Hepatocyte (in vitro differentiated cells): Measurements from ENCODE around the gene SLC5A6. TPM values are rescaled to one million over a fixed set of nuclear protein-coding genes. Genes with fewer than 3 reads are reported as not detected.

Source experiments
- DNase-seq: peaks from one replicate; pipeline ENCODE4 v3.0.0-alpha.2; 2016; ENCODE audit warnings: low spot score
- H2AFZ ChIP-seq: fragments of 200-600 bp; sonication (generic); 2 replicates; pipeline ENCODE4 v1.6.0; 2016; ENCODE audit warnings: antibody characterized with exemption, mild to moderate bottlenecking
- H3K27ac ChIP-seq: fragments of 200-600 bp; sonication (generic); 2 replicates; pipeline ENCODE4 v1.5.1; 2016; ENCODE audit warnings: mild to moderate bottlenecking
- H3K27me3 ChIP-seq: fragments of 200-600 bp; sonication (generic); 2 replicates; pipeline ENCODE4 v1.6.1; 2016
- H3K36me3 ChIP-seq: fragments of 200-600 bp; sonication (generic); replicated peaks from 2 replicates; pipeline ENCODE4 v1.5.1; 2016; ENCODE audit warnings: low read depth; ENCODE audit not compliant: insufficient read depth
- H3K4me1 ChIP-seq: fragments of 200-600 bp; sonication (generic); 2 replicates; pipeline ENCODE4 v1.5.1; 2016; ENCODE audit warnings: mild to moderate bottlenecking, moderate library complexity; ENCODE audit not compliant: insufficient read depth
- H3K4me2 ChIP-seq: fragments of 200-600 bp; sonication (generic); 2 replicates; pipeline ENCODE4 v1.6.0; 2016
- H3K4me3 ChIP-seq: fragments of 200-600 bp; sonication (generic); 2 replicates; pipeline ENCODE4 v1.5.1; 2016; ENCODE audit warnings: mild to moderate bottlenecking
- H3K79me2 ChIP-seq: fragments of 200-600 bp; sonication (generic); 2 replicates; pipeline ENCODE4 v1.6.0; 2017; ENCODE audit warnings: mild to moderate bottlenecking
- H3K9me2 ChIP-seq: fragments of 200-600 bp; sonication (generic); replicated peaks from 2 replicates; pipeline ENCODE4 v1.6.0; 2017; ENCODE audit warnings: mild to moderate bottlenecking; ENCODE audit not compliant: insufficient read depth
- H3K9me3 ChIP-seq: fragments of 200-600 bp; sonication (generic); 2 replicates; pipeline ENCODE4 v1.5.1; 2016; ENCODE audit warnings: low read depth, mild to moderate bottlenecking
- H4K20me1 ChIP-seq: fragments of 200-600 bp; sonication (generic); 2 replicates; pipeline ENCODE4 v1.6.0; 2016; ENCODE audit warnings: mild to moderate bottlenecking; ENCODE audit not compliant: insufficient read depth, poor library complexity, severe bottlenecking
- EZH2 ChIP-seq: fragments of 200-600 bp; sonication (generic); IDR thresholded peaks from 2 replicates; pipeline ENCODE4 v1.6.1; 2016; ENCODE audit warnings: antibody characterized with exemption, mild to moderate bottlenecking, borderline replicate concordance
- EZH2phosphoT487 ChIP-seq: fragments of 200-600 bp; sonication (generic); IDR thresholded peaks from one replicate; pipeline ENCODE4 v1.6.1; 2018; ENCODE audit warnings: antibody characterized with exemption, mild to moderate bottlenecking, low read depth, moderate library complexity; ENCODE audit not compliant: unreplicated experiment, severe bottlenecking
- WGBS: methylation state at CpG from one replicate; pipeline ENCODE4 v1.1.6; 2016; ENCODE audit warnings: low lambda C conversion rate; ENCODE audit errors: missing lambda C conversion rate; 5-methylcytosine and 5-hydroxymethylcytosine counted together
- polyA plus RNA-seq: library from polyadenylated mRNA; unstranded; fragments of >200 nt; fragmentation: Nextera tagmentation; extraction: Ambion mirVana; gene quantifications from 2 replicates; pipeline ENCODE4 v1.2.1, GENCODE V29; 2016
- total RNA-seq: library from RNA; depleted of rRNA; stranded (reverse); fragments of >200 nt; gene quantifications from 2 replicates; pipeline ENCODE4 v1.2.3, GENCODE V29; 2014
- TF ChIP-seq, protein P1 (sequence below): fragments of 200-600 bp; sonication (generic); IDR thresholded peaks from 2 replicates; pipeline ENCODE4 v1.5.1; 2016; ENCODE audit warnings: antibody characterized with exemption, mild to moderate bottlenecking; ENCODE audit not compliant: poor library complexity

SLC5A6 gene
- total and polyA plus RNA-seq, 2 experiments from 2014 or later: 58.9 to 72.3 TPM

DNA sequence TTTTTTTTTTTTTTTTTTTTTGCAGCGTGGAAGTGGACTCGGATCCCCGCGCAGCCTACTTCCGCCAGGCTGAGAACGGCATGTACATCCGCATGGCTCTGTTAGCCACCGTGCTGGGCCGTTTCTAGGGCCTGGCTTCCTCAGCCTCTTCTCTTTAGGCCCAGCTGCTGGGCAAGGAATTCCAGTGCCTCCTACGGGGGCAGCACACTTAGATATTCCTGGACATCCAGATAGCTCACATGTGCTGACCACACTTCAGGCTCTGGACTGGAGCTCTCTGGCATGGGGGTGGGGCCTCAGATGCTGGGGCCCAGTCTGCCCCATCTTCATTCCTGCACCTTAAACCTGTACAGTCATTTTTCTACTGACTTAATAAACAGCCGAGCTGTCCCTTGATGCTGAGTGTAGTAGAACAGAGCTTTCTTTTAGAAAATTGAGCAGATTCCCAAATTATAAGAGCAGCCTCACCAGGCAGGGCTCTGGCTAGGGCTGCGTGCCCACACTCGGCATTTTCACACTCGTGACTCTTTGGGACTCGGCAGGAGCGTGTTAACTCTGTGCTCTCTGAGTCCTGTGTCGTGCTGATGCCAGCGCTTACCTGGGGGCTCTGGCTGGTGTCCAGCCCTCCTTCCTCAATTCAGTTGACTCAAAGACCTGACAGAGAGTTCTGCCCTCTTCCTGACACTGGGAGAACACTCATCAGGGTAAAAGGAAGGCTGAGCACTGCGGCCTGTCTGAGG is 31.5 kb upstream of the SLC5A6 start:
- no peaks in the 10 kb centered on the region for H3K9me2 ChIP-seq
- no peak overlapping the region for H3K4me2 ChIP-seq
- DNase-seq: no peak
- no peaks in the 10 kb centered on the region for H4K20me1 ChIP-seq
- TF ChIP-seq EZH2phosphoT487: no peak
- TF ChIP-seq EZH2: no peak
- TF ChIP-seq, protein P1, sequence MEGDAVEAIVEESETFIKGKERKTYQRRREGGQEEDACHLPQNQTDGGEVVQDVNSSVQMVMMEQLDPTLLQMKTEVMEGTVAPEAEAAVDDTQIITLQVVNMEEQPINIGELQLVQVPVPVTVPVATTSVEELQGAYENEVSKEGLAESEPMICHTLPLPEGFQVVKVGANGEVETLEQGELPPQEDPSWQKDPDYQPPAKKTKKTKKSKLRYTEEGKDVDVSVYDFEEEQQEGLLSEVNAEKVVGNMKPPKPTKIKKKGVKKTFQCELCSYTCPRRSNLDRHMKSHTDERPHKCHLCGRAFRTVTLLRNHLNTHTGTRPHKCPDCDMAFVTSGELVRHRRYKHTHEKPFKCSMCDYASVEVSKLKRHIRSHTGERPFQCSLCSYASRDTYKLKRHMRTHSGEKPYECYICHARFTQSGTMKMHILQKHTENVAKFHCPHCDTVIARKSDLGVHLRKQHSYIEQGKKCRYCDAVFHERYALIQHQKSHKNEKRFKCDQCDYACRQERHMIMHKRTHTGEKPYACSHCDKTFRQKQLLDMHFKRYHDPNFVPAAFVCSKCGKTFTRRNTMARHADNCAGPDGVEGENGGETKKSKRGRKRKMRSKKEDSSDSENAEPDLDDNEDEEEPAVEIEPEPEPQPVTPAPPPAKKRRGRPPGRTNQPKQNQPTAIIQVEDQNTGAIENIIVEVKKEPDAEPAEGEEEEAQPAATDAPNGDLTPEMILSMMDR: no peak
- H2AFZ ChIP-seq: no peak overlapping the region
- H3K27ac ChIP-seq: no peak overlapping the region
- H3K4me1 ChIP-seq: no peaks in the 10 kb centered on the region
- no peaks in the 10 kb centered on the region for H3K36me3 ChIP-seq
- no peak overlapping the region for H3K4me3 ChIP-seq
- H3K27me3 ChIP-seq: no peaks in the 10 kb centered on the region
- H3K79me2 ChIP-seq: no peaks in the 10 kb centered on the region
- 94% methylated on average over 19 of the region's 19 CpGs for WGBS
- H3K9me3 ChIP-seq: no peaks in the 10 kb centered on the region

DNA sequence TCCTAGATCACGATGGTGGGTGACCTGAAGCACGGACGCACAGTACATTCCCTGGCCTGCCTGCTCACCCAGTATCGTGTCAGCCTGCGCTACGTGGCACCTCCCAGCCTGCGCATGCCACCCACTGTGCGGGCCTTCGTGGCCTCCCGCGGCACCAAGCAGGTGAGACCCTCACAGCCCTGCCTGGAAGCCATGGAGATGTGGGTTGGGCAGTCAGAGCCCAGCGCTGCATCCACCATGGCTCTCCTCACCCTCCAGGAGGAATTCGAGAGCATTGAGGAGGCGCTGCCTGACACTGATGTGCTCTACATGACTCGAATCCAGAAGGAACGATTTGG is 30.5 kb upstream of the SLC5A6 start:
- Histone ChIP-seq H3K27ac (no peak overlapping the region), H2AFZ (no peak overlapping the region), H3K4me2 (no peak overlapping the region), H3K9me2 (no peaks in the 10 kb centered on the region), H3K36me3 (no peaks in the 10 kb centered on the region), H3K9me3 (no peaks in the 10 kb centered on the region), H3K4me3 (no peak overlapping the region), H3K4me1 (no peaks in the 10 kb centered on the region), H3K27me3 (no peaks in the 10 kb centered on the region), H4K20me1 (no peaks in the 10 kb centered on the region), H3K79me2 (no peaks in the 10 kb centered on the region)
- TF ChIP-seq EZH2 (no peak), EZH2phosphoT487 (no peak)
- TF ChIP-seq, protein P1: no peak
- no peak for DNase-seq
- 97% methylated on average over 16 of the region's 16 CpGs for WGBS

DNA sequence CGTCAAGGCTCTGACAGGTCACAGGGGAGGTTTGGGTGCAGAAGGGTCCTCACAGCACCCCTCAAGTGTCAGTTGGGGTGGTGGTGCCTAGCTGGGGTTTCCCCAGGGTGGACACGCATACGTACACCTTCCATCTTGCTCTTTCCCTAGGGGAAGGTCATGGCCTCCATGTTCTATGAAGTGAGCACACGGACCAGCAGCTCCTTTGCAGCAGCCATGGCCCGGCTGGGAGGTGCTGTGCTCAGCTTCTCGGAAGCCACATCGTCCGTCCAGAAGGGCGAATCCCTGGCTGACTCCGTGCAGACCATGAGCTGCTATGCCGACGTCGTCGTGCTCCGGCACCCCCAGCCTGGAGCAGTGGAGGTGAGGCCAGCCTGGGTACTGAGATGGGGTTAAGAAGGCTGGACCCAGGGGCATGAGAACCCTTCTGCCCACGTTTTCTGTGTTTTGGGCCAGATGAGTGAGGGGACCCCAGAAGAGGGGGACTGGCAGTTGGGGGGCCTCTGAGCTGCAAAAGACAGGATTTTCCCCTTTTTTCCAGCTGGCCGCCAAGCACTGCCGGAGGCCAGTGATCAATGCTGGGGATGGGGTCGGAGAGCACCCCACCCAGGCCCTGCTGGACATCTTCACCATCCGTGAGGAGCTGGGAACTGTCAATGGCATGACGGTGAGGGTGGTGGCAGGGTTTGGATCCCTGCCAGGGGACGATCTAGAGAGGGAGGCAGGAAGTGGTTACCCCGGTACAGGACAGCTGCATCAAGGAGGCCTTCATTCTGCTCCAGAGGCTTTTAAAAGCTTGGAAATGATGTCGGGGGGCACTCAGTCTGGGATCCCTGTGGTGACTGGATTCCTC is 29.9 kb upstream of the SLC5A6 start:
- no peaks in the 10 kb centered on the region for H4K20me1 ChIP-seq
- H3K36me3 ChIP-seq: no peaks in the 10 kb centered on the region
- H3K4me1 ChIP-seq: no peaks in the 10 kb centered on the region
- no peaks in the 10 kb centered on the region for H3K9me3 ChIP-seq
- H3K4me2 ChIP-seq: no peak overlapping the region
- 92% methylated on average over 24 of the region's 24 CpGs for WGBS
- no peak overlapping the region for H2AFZ ChIP-seq
- H3K27me3 ChIP-seq: no peaks in the 10 kb centered on the region
- no peak for TF ChIP-seq EZH2phosphoT487
- TF ChIP-seq, protein P1: no peak
- no peak for TF ChIP-seq EZH2
- no peaks in the 10 kb centered on the region for H3K79me2 ChIP-seq
- no peaks in the 10 kb centered on the region for H3K9me2 ChIP-seq
- H3K27ac ChIP-seq: no peak overlapping the region
- DNase-seq: no peak
- no peak overlapping the region for H3K4me3 ChIP-seq
